T-helper 1 cell treated with Interleukin-12 subunit alpha and Interleukin-12 subunit beta and Interleukin-4 antibody, amounts not matched to agents 30 ng/mL and 1 ng/mL, for 36 hours (primary cell): ENCODE results near the gene AK9. TPM values are rescaled to one million over a fixed set of nuclear protein-coding genes. Genes with fewer than 3 reads are reported as not detected.
"Not testable (repeated sequence)": the region's sequence is repeated elsewhere in the genome, so short reads cannot be mapped to it uniquely, and the experiment has no call there.

Experiments used
- intact Hi-C: fragments of 100-400 bp; cut with micrococcal nuclease; formaldehyde crosslinking; loops from one replicate; pipeline ENCODE4 v1.15.1; 2024
- total RNA-seq: library from RNA; stranded (reverse); gene quantifications from 2 replicates; pipeline ENCODE4 v1.2.3, GENCODE V29; 2022

AK9 gene
- total RNA-seq, 1 donor from 2014 or later = 4.0 TPM

- intact Hi-C loops = no loop called here
Observed at GRCh38 chr6:109461733-109462526, 229.1 kb downstream of the AK9 start.

- intact Hi-C loops = not testable (repeated sequence)
Observed at GRCh38 chr6:109461205-109461604, 229.8 kb downstream of the AK9 start.

GRCh38 chr6:109460161-109460829, 230.7 kb downstream of the AK9 start:
- intact Hi-C loops = no loop called here

- intact Hi-C loops = loop anchor here (1.0 to 10.0 kb wide), 4 partner anchors 272 to 1504 kb away; partner anchors contain the start of genes AMD1, CEP57L1 and SEC63
Observed at GRCh38 chr6:109458774-109459531, 232.0 kb downstream of the AK9 start.

GRCh38 chr6:109457562-109457996, 233.4 kb downstream of the AK9 start:
- intact Hi-C loops = loop anchor here (5.0 to 10.0 kb wide), 3 partner anchors 270 to 1503 kb away; partner anchors contain the start of genes AMD1 and SEC63

- intact Hi-C loops = loop anchor here (5.0 to 10.0 kb wide), 3 partner anchors 270 to 1502 kb away; partner anchors contain the start of genes AMD1 and SEC63
Observed at GRCh38 chr6:109456710-109457561, 234.1 kb downstream of the AK9 start.

DNA sequence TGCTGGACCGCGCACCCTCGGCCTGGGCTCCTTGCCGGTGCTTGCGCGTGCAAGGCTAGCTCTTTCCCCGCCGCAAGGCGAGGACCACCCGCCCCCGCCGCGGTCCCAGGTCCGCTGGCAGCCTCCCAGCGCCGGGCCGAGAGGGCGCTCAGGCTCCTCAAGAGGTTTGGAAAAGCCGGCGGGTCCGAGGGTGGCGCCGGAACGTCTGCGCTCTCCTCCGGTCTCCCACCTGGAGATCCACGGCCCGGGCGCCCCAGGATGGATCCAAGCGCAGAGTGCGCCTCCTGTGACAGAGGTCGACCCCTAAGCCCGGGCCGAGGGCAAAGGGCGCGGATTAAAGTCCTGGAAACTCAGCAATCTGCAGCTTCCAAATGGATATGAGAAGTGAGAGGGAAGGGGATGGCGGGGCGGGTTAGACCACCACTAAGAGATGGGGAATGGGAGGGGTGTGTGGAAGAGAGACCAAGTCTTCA, 234.9 kb downstream of the AK9 start:
- intact Hi-C loops = loop anchor here (5.0 to 10.0 kb wide), 3 partner anchors 269 to 1501 kb away; partner anchors contain the start of genes AMD1 and SEC63

- intact Hi-C loops = loop anchor here (1.0 to 10.0 kb wide), 11 partner anchors 24 to 1501 kb away; partner anchors contain the start of genes AK9, AMD1, CDC40 and CDK19
Observed at GRCh38 chr6:109455437-109456110, 235.4 kb downstream of the AK9 start, which contains the start of gene MICAL1. Gene MICAL1 (minus strand): TSS chr6:109455772. CDS start chr6:109454196, 1,576 bp downstream.

DNA sequence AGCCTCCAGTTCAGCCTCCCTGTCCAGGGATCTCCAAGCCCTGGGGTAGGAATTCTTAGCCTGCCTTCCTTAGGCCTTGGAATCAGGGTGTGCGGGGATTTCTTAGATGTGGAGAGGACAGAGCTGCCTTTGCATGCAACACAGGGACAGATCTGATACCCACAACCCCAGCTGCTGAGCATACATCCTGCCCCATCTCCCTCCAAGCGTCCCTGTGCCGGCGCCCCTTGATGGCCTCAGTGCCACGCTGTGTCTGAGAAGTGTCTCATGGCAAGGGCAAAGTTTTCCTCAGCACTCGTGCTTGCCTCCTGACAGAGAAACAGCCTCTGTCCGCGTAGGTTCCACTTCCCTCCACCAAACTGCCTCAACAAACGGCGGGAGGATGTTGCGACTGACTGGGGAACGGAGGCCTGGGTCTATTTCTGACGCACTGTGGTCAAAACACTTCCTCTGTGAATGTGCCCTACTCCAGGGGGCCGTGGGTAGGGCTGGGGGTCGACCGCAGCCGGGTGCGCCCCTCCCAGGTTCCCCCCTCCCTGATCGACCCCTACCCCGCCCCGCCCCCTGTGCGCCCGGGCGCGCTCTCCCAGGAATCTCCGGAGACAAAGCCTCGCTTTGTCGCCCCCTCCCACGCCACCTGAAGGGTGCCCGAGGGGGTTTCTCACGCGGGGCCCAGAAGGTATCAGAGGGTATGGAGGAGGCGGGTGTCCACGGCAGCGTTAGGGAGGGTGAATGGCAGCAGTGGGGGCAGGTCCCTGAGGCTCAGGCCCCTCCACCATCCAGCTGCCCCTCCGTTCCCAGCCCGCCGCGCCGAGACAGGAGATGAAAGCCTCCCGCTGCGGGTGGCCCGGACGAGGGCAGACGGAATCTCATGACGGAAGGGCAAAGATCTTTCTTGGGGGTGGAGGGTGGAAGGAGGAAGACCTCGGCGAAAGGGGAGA, 236.2 kb downstream of the AK9 start:
- intact Hi-C loops = loop anchor here (1.0 to 10.0 kb wide), 12 partner anchors 13 to 1500 kb away; partner anchors contain the start of genes AK9, AMD1, CDC40 and CDK19

GRCh38 chr6:109453594-109454495, 237.2 kb downstream of the AK9 start:
- intact Hi-C loops = loop anchor here (1.0 to 10.0 kb wide), 4 partner anchors 13 to 1499 kb away; partner anchors contain the start of genes AMD1 and SEC63

- intact Hi-C loops = loop anchor here (10.0 kb wide), 2 partner anchors 1422 to 1498 kb away; partner anchors contain the start of genes AMD1 and SEC63
Observed at GRCh38 chr6:109453156-109453555, 237.8 kb downstream of the AK9 start.

- intact Hi-C loops = loop anchor here (10.0 kb wide), 2 partner anchors 1423 to 1497 kb away; partner anchors contain the start of genes AMD1 and SEC63
Observed at GRCh38 chr6:109452181-109452580, 238.8 kb downstream of the AK9 start.

- intact Hi-C loops = loop anchor here (10.0 kb wide), 2 partner anchors 1423 to 1497 kb away; partner anchors contain the start of genes AMD1 and SEC63
Observed at GRCh38 chr6:109451376-109451775, 239.6 kb downstream of the AK9 start.

- intact Hi-C loops = loop anchor here (10.0 kb wide), 2 partner anchors 1424 to 1496 kb away; partner anchors contain the start of genes AMD1 and SEC63
Observed at GRCh38 chr6:109450801-109451200, 240.2 kb downstream of the AK9 start.

- intact Hi-C loops = loop anchor here (1.0 to 10.0 kb wide), 3 partner anchors 10 to 1495 kb away; partner anchors contain the start of genes AMD1, PPIL6, SEC63 and SMPD2
Observed at GRCh38 chr6:109449795-109450673, 241.0 kb downstream of the AK9 start.
